ENCODE results near the gene NELL1. TPM values are rescaled to one million over a fixed set of nuclear protein-coding genes. Genes with fewer than 3 reads are reported as not detected.

Gene NELL1
- total and polyA plus RNA-seq, 2 experiments from 2014 or later, result 2.1 to 7.7 TPM

- Histone ChIP-seq H3K27me3 (no peaks in the 10 kb centered on the region), H3K36me3 (no peaks in the 10 kb centered on the region), H3K9me3 (ENCODE audit: low read depth) (no peaks in the 10 kb centered on the region), H3K4me1 (ENCODE audit: low read depth) (no peaks in the 10 kb centered on the region), H3K27ac (no peak overlapping the region), H3K4me3 (no peak overlapping the region)
- no peak for DNase-seq (ENCODE audit: low read depth in 1 of 2, low spot score in 1 of 2)
- no peak for TF ChIP-seq CTCF (IDR thresholded peaks at IDR 0.05; ENCODE audit: low read depth, low read length)
Observed at GRCh38 chr11:21489416-21490115, 820.2 kb downstream of the NELL1 start.

- Histone ChIP-seq H3K27ac (no peak overlapping the region), H3K4me3 (no peak overlapping the region)
- TF ChIP-seq CTCF (IDR thresholded peaks at IDR 0.05; ENCODE audit: low read depth, low read length), result no peak
Observed at GRCh38 chr11:21492931-21493330, 823.5 kb downstream of the NELL1 start.

GRCh38 chr11:21494946-21495345 lies 825.6 kb downstream of the NELL1 start:
- Histone ChIP-seq H3K4me3 (no peak overlapping the region), H3K36me3 (no peaks in the 10 kb centered on the region), H3K4me1 (ENCODE audit: low read depth) (peaks cover 3% of the 10 kb centered on the region), H3K27ac (no peak overlapping the region), H3K27me3 (no peaks in the 10 kb centered on the region), H3K9me3 (ENCODE audit: low read depth) (no peaks in the 10 kb centered on the region)
- no peak for DNase-seq (ENCODE audit: low read depth in 1 of 2, low spot score in 1 of 2)
- TF ChIP-seq CTCF (IDR thresholded peaks at IDR 0.05; ENCODE audit: low read depth, low read length), result no peak

More at GRCh38 chr11:21492931-21493330, 823.5 kb downstream of the NELL1 start:
- no peaks in the 10 kb centered on the region for H3K36me3 ChIP-seq
- H3K4me1 ChIP-seq (ENCODE audit: low read depth), result no peaks in the 10 kb centered on the region
- H3K27me3 ChIP-seq, result no peaks in the 10 kb centered on the region
- H3K9me3 ChIP-seq (ENCODE audit: low read depth), result no peaks in the 10 kb centered on the region
- no peak for DNase-seq (ENCODE audit: low read depth in 1 of 2, low spot score in 1 of 2)

GRCh38 chr11:21495879-21496278 lies 826.5 kb downstream of the NELL1 start:
- no peak overlapping the region for H3K27ac ChIP-seq
- no peak for TF ChIP-seq CTCF (IDR thresholded peaks at IDR 0.05; ENCODE audit: low read depth, low read length)
- no peaks in the 10 kb centered on the region for H3K9me3 ChIP-seq (ENCODE audit: low read depth)
- H3K4me3 ChIP-seq, result no peak overlapping the region
- no peaks in the 10 kb centered on the region for H3K27me3 ChIP-seq
- H3K4me1 ChIP-seq (ENCODE audit: low read depth), result peaks cover 3% of the 10 kb centered on the region
- DNase-seq (ENCODE audit: low read depth in 1 of 2, low spot score in 1 of 2), result no peak
- H3K36me3 ChIP-seq, result no peaks in the 10 kb centered on the region

- Histone ChIP-seq H3K9me3 (ENCODE audit: low read depth) (no peaks in the 10 kb centered on the region), H3K27ac (no peak overlapping the region), H3K36me3 (no peaks in the 10 kb centered on the region), H3K4me3 (no peak overlapping the region), H3K27me3 (peaks cover 11% of the 10 kb centered on the region), H3K4me1 (ENCODE audit: low read depth) (peaks cover 3% of the 10 kb centered on the region)
- DNase-seq (ENCODE audit: low read depth in 1 of 2, low spot score in 1 of 2), result no peak
- no peak for TF ChIP-seq CTCF (IDR thresholded peaks at IDR 0.05; ENCODE audit: low read depth, low read length)
Observed at GRCh38 chr11:21501245-21501644, 831.9 kb downstream of the NELL1 start.

All from cardiac muscle cell (in vitro differentiated cells and primary cell).